Measurements from ENCODE around the gene PRAMEF1.
"Not testable (repeated sequence)": the region's sequence is repeated elsewhere in the genome, so short reads cannot be mapped to it uniquely, and the experiment has no call there.

PRAMEF1 gene

GRCh38 chr1:12791097-12791496, at the start of gene PRAMEF1:
Gene PRAMEF1, plus strand, starts transcription at chr1:12791397. Its CDS starts 1,831 bp downstream, at chr1:12793228.
- DNase-seq (ENCODE audit: low spot score), result not testable (repeated sequence)

GRCh38 chr1:12741946-12742345, 49.3 kb upstream of the PRAMEF1 start:
- no peak for DNase-seq (ENCODE audit: low spot score)

- DNase-seq (ENCODE audit: low spot score), result no peak
Observed at GRCh38 chr1:12745126-12745991, 45.8 kb upstream of the PRAMEF1 start.

DNA sequence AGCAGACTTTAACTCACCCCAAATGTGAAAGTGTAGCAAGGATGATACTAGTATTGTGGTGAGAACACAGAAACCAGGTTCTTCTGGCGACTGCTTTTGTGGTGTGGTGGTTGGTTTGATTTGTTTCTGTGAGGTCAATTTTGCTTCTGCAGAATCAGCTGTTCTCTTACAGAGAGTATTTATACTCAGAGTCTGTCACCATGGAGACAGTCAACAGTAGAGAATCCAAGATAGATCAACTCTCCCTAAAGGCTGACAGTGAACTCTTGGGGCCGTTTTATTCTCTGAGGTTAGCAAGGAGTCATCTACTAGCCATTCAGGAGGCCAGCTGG, 45.2 kb upstream of the PRAMEF1 start, which contains the start of gene CFAP107:
TSS of gene CFAP107 (plus strand) at position 209 of the 332 bp plus-strand sequence. CDS start 231 bp downstream, outside the sequence.
- DNase-seq (ENCODE audit: low spot score), result no peak

- DNase-seq (ENCODE audit: low spot score), result no peak
Observed at GRCh38 chr1:12748778-12749355, 42.3 kb upstream of the PRAMEF1 start.

GRCh38 chr1:12754738-12755137, 36.5 kb upstream of the PRAMEF1 start:
- DNase-seq (ENCODE audit: low spot score), result no peak

GRCh38 chr1:12756273-12756672, 34.9 kb upstream of the PRAMEF1 start:
- DNase-seq (ENCODE audit: low spot score), result no peak

- no peak for DNase-seq (ENCODE audit: low spot score)
Observed at GRCh38 chr1:12756768-12757413, 34.3 kb upstream of the PRAMEF1 start.

GRCh38 chr1:12757836-12758235, 33.4 kb upstream of the PRAMEF1 start:
- DNase-seq (ENCODE audit: low spot score), result no peak

- no peak for DNase-seq (ENCODE audit: low spot score)
Observed at GRCh38 chr1:12760256-12760795, 30.9 kb upstream of the PRAMEF1 start.

DNA sequence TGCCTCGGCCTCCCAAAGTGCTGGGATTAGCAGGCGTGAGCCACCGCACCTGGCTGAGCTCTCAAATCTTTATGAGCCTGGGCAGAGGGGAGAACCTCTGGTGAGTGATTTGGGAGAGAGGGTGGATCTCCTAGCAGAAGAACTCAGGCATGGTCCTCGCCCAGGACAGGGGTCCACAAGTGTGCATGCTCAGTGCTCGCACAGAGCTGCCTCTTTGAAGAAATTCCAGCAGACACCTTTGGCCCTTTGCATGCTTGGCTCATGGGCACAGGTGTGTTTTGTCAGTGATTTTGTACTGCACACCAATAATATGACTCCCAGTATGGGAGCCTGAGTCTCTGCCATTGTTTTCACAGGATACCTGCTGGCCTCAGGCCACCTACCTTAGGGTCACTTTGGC, 29.4 kb upstream of the PRAMEF1 start:
- DNase-seq (ENCODE audit: low spot score), result no peak

GRCh38 chr1:12762766-12763165, 28.4 kb upstream of the PRAMEF1 start:
- DNase-seq (ENCODE audit: low spot score), result no peak

DNA sequence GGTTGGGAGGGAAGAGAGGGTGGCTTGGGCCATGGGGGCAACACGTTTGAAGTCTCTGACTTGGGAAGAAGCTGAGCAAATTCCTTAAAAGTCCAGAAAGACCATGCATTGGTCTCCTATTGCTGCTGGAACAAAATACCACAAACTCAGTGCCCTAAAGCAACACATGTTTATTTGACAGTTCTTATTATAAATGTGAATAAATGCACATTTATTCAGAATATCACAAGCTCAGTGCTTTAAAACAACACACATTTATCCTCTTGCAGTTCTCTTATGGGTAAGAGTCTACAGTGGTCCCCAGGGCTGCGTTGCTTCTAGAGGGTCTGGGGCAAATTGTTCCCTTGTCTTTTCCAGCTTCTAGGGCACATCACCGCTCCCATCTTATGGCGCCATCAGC, 27.7 kb upstream of the PRAMEF1 start:
- no peak for DNase-seq (ENCODE audit: low spot score)

DNA sequence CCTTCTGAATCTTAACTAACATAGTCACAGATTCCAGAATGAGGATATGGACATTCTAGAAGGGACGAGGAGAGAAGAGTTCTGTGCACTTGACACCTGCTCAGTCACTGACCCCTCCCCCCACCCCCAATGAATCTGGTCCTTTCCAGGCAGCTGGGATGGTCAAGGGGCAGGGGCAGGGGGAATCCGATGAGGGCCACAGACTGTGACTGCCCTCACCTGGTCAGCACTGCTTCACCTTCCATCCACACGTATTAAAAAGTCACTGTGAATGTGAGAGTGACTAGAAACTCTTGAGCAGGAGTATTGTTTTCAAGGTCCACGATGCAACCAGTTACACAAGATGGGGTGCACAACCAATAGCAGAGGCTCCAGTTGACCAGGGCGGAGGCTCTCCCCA, 27.2 kb upstream of the PRAMEF1 start:
- DNase-seq (ENCODE audit: low spot score), result no peak

DNA sequence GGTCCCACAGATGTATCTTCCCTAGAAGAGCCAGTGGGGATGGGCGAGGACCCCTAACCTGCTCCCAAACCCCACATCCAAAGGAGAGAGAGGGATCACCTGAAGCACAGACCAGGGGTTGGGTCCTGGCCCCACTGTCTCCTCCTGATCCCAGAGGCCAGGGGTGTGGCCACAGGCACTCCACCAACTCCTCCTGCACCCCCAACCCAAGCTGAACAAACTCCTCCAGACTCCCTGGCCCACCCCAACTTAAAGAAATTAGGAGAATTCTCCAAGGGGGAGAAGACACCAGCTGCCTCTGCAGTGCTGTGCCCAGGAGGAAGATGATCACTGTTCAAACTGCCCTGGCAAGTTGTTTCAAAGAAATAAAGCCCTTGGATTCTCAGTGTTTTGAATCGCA, 22.2 kb upstream of the PRAMEF1 start:
- no peak for DNase-seq (ENCODE audit: low spot score)

DNA sequence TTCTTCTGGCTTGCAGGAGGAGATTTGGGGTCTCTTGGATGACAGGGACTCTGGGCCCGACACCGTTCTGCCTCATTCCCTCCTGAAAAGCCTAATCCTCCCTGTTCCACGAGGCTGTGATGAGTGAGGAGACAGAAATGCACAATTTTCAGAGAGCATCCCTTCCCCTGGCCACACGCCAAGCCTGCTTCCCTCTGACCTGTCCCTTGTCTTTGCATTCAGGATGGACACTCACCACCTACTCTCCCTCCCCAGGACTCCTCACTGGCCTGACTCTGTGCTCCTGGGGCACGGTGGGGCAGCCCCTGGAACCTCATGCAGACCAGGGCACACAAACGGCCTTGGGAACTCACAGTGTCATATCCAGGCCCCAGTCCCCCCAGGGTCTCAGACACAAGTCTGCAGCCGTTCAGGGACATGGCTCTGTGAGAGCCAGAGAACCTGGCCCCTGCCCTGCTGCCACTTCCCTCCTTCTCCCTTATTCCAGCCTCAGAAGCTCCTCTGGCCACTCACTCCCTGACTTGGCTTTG, 21.2 kb upstream of the PRAMEF1 start:
- no peak for DNase-seq (ENCODE audit: low spot score)

GRCh38 chr1:12770620-12771019, 20.6 kb upstream of the PRAMEF1 start:
- DNase-seq (ENCODE audit: low spot score), result no peak

- no peak for DNase-seq (ENCODE audit: low spot score)
Observed at GRCh38 chr1:12771186-12771585, 20.0 kb upstream of the PRAMEF1 start.

- no peak for DNase-seq (ENCODE audit: low spot score)
Observed at GRCh38 chr1:12772520-12772919, 18.7 kb upstream of the PRAMEF1 start.

GRCh38 chr1:12773438-12773837, 17.8 kb upstream of the PRAMEF1 start, which contains the start of gene PRAMEF12:
Gene PRAMEF12, plus strand, starts transcription at chr1:12773738. Its CDS starts 1,130 bp downstream, at chr1:12774868.
- no peak for DNase-seq (ENCODE audit: low spot score)

- DNase-seq (ENCODE audit: low spot score), result no peak
Observed at GRCh38 chr1:12774801-12775345, 16.3 kb upstream of the PRAMEF1 start.

- DNase-seq (ENCODE audit: low spot score), result no peak
Observed at GRCh38 chr1:12775443-12775842, 15.8 kb upstream of the PRAMEF1 start.
